Endothelial cell of umbilical vein (primary cell): ENCODE data around the gene RPS27. TPM values are rescaled to one million over a fixed set of nuclear protein-coding genes. Genes with fewer than 3 reads are reported as not detected.
A peak's percentile ranks its signal among the peaks of the same experiment; 100 is the strongest.

ENCODE experiments used
- BruUV-seq: library from RNA; stranded (reverse); fragments of 400-500 nt; replicated peaks from 2 replicates; lab custom pipeline; 2021; lab: Mats Ljungman, UMichigan
- CTCF ChIA-PET: fragments of 300-600, 350-600 bp; sonication (Branson Sonifier 250); formaldehyde crosslinking; loops from one replicate; lab custom pipeline; 2021; ENCODE audit warnings: antibody characterized with exemption, inconsistent platforms; lab: Charles Lee
- POLR2A ChIA-PET: fragments of 300-600, 350-600 bp; sonication (Branson Sonifier 250); formaldehyde crosslinking; loops from one replicate; lab custom pipeline; 2021; ENCODE audit warnings: antibody characterized with exemption, inconsistent platforms; lab: Charles Lee
- DNase-seq: peaks from one replicate; pipeline ENCODE4 v3.0.0-alpha.2; 2011; ENCODE audit warnings: low read depth, low spot score
- FAIRE-seq: peaks from 2 replicates; lab custom pipeline; 2011; peaks lifted over from hg19 to GRCh38; lab: Jason Lieb, UNC
- H2AFZ ChIP-seq: 2 replicates; pipeline ENCODE4 v1.6.0; 2012; ENCODE audit warnings: low read depth, low read length, control low read depth, inconsistent platforms
- H3K27ac ChIP-seq: 2 replicates; pipeline ENCODE4 v1.5.1; 2011; ENCODE audit warnings: low read depth, mild to moderate bottlenecking, control low read depth, low read length, moderate library complexity; ENCODE audit not compliant: insufficient read depth
- H3K27me3 ChIP-seq, 2 experiments: 2 replicates each; pipeline versions ENCODE4 v1.6.0 to v1.6.1; 2011; ENCODE audit warnings: low read length in 2 of 2, mixed read lengths in 1 of 2; ENCODE audit not compliant: control insufficient read depth in 2 of 2, insufficient read depth in 2 of 2
- H3K36me3 ChIP-seq, 2 experiments: 2 replicates in 1 of 2; 3 replicates in 1 of 2; pipeline ENCODE4 v1.5.1; 2011; ENCODE audit warnings: low read length in 2 of 2, mild to moderate bottlenecking in 1 of 2, moderate library complexity in 1 of 2; ENCODE audit not compliant: control insufficient read depth in 2 of 2, insufficient read depth in 2 of 2; ENCODE audit errors: extremely low read depth in 1 of 2
- H3K4me1 ChIP-seq: 3 replicates; pipeline ENCODE4 v1.5.1; 2011; ENCODE audit warnings: mild to moderate bottlenecking, low read length; ENCODE audit not compliant: control insufficient read depth, insufficient read depth; ENCODE audit errors: extremely low read depth
- H3K4me2 ChIP-seq: 2 replicates; pipeline ENCODE4 v1.6.1; 2011; ENCODE audit warnings: low read length, control low read depth, mixed read lengths; ENCODE audit not compliant: insufficient read depth
- H3K4me3 ChIP-seq, 3 experiments: fragments of 200-600 bp in 1 of 3; sonication (generic), shearing (Covaris generic) in 1 of 3; replicated peaks in 1 of 3; 2 replicates each; pipeline ENCODE4 v1.5.1; 2011 to 2016; ENCODE audit warnings: control low read depth in 3 of 3, low read length in 3 of 3, mild to moderate bottlenecking in 2 of 3, inconsistent platforms in 1 of 3, low read depth in 1 of 3, moderate library complexity in 1 of 3; ENCODE audit not compliant: insufficient read depth in 1 of 3
- H3K79me2 ChIP-seq: 2 replicates; pipeline ENCODE4 v1.6.0; 2012; ENCODE audit warnings: low read length, inconsistent platforms; ENCODE audit not compliant: control insufficient read depth, insufficient read depth
- H3K9ac ChIP-seq: replicated peaks from 2 replicates; pipeline ENCODE3; 2011; ENCODE audit warnings: low read length, control low read depth; ENCODE audit not compliant: insufficient read depth; ENCODE audit errors: extremely low read depth
- H3K9me1 ChIP-seq: replicated peaks from 3 replicates; pipeline ENCODE4 v1.6.0; 2011; ENCODE audit warnings: mild to moderate bottlenecking, low read length; ENCODE audit not compliant: control insufficient read depth, insufficient read depth; ENCODE audit errors: extremely low read depth
- H3K9me3 ChIP-seq: replicated peaks from 2 replicates; pipeline ENCODE4 v1.5.1; 2012; ENCODE audit warnings: low read length, inconsistent platforms; ENCODE audit not compliant: control insufficient read depth, insufficient read depth
- H4K20me1 ChIP-seq: replicated peaks from 2 replicates; pipeline ENCODE3; 2011; ENCODE audit warnings: mild to moderate bottlenecking, low read length; ENCODE audit not compliant: control insufficient read depth, insufficient read depth; ENCODE audit errors: extremely low read depth
- FOS ChIP-seq: IDR thresholded peaks from 2 replicates; pipeline ENCODE4 v1.6.1; 2011; ENCODE audit warnings: mild to moderate bottlenecking, low read length, moderate library complexity, borderline replicate concordance; ENCODE audit not compliant: insufficient read depth
- GATA2 ChIP-seq: IDR thresholded peaks from 2 replicates; pipeline ENCODE4 v1.7.0; 2011; ENCODE audit warnings: low read depth, mild to moderate bottlenecking, moderate library complexity, mixed read lengths, low read length; ENCODE audit not compliant: insufficient read length, insufficient read depth
- JUN ChIP-seq: IDR thresholded peaks from 2 replicates; pipeline ENCODE4 v1.6.1; 2011; ENCODE audit warnings: borderline replicate concordance, low read depth; ENCODE audit not compliant: insufficient read length, insufficient read depth
- POLR2AphosphoS5 ChIP-seq: IDR thresholded peaks from 2 replicates; pipeline ENCODE4 v1.6.1; 2012; ENCODE audit warnings: low read depth, mild to moderate bottlenecking, control low read depth, low read length, moderate library complexity; ENCODE audit not compliant: insufficient read depth
- dilution Hi-C: fragments of 300-500 bp; cut with MboI; formaldehyde crosslinking; loops from one replicate; pipeline ENCODE4 v1.15.0; 2019; ENCODE audit warnings: low sequenced_read_pairs; ENCODE audit not compliant: extremely low pct_ligation_motif_present
- intact Hi-C: fragments of 100-400 bp; cut with micrococcal nuclease; formaldehyde crosslinking; loops from one replicate; pipeline ENCODE4 v1.10.0; 2022
- polyA plus RNA-seq, 4 experiments: library from polyadenylated mRNA; depleted of rRNA in 3 of 4; stranded (reverse) in 3 of 4; unstranded in 1 of 4; fragments of >200 nt; gene quantifications; 2 replicates each; pipeline versions ENCODE4 v1.2.1 to v1.2.3, GENCODE V29; 2011 to 2012; ENCODE audit warnings: missing spikeins in 1 of 4
- total RNA-seq: library from RNA; stranded (reverse); gene quantifications from 2 replicates; pipeline ENCODE4 v1.2.3, GENCODE V29; 2021
- TF ChIP-seq, protein P1 (sequence below): IDR thresholded peaks from 2 replicates; pipeline ENCODE4 v1.6.1; 2011; ENCODE audit not compliant: insufficient read depth, insufficient read length
- TF ChIP-seq, protein P2 (sequence below), 2 donors: IDR thresholded peaks; 1 replicate in 1 of 2; 2 replicates in 1 of 2; pipeline ENCODE4 v1.5.1; 2011; ENCODE audit warnings: low read length in 2 of 2, mild to moderate bottlenecking in 2 of 2, moderate library complexity in 2 of 2, control low read depth in 1 of 2, inconsistent platforms in 1 of 2, low read depth in 1 of 2; ENCODE audit not compliant: insufficient read depth in 1 of 2; ENCODE audit errors: extremely low read depth in 1 of 2

The RPS27 gene
- total and polyA plus RNA-seq, 2 donors (not counting 3 experiments of a cell fraction or from before 2014, with no cell fraction given): 1,120 to 1,521 TPM

DNA sequence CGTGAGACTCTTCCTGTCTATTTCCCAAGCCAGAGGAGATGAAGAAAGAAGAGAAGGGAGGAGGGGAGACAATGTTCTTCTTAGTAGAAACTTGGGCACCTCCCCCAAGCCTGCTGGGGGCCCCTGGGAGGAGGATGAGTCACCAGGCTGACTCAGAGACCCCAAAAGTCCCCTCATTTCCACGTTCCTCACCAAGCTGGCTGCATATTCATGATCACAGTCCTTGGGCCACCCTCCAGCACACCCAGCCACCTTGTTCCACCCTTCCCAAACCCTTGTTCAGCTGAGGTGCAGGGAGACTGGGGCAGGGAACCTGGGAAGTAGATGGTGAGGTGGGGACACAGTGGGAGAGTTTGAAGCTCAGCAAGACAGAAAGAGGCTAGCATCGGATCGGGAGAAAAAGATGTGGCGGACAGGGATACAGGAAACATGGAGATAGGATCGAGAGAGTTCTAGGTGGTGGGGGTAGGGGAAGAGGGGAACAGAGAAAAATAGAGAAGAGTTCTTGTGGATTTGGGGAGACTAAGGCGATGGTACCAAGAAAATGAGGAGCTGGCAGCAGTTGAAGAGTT lies 5.1 kb upstream of the RPS27 start:
- peaks cover 19% of the 10 kb centered on the region for H3K4me1 ChIP-seq
- TF ChIP-seq POLR2AphosphoS5 (peak; percentile 39), JUN (peak; percentile 60), FOS (peak; percentile 89), GATA2 (no peak)
- TF ChIP-seq, protein P1, sequence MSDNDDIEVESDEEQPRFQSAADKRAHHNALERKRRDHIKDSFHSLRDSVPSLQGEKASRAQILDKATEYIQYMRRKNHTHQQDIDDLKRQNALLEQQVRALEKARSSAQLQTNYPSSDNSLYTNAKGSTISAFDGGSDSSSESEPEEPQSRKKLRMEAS: no peak
- TF ChIP-seq, protein P2, sequence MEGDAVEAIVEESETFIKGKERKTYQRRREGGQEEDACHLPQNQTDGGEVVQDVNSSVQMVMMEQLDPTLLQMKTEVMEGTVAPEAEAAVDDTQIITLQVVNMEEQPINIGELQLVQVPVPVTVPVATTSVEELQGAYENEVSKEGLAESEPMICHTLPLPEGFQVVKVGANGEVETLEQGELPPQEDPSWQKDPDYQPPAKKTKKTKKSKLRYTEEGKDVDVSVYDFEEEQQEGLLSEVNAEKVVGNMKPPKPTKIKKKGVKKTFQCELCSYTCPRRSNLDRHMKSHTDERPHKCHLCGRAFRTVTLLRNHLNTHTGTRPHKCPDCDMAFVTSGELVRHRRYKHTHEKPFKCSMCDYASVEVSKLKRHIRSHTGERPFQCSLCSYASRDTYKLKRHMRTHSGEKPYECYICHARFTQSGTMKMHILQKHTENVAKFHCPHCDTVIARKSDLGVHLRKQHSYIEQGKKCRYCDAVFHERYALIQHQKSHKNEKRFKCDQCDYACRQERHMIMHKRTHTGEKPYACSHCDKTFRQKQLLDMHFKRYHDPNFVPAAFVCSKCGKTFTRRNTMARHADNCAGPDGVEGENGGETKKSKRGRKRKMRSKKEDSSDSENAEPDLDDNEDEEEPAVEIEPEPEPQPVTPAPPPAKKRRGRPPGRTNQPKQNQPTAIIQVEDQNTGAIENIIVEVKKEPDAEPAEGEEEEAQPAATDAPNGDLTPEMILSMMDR (IDR thresholded peaks at IDR 0.05; ENCODE audit: extremely low read depth in 1 of 2, insufficient read depth in 1 of 2, low read depth in 1 of 2, low read length in 2 of 2): no peak
- no peaks in the 10 kb centered on the region for H4K20me1 ChIP-seq
- H2AFZ ChIP-seq: peak overlapping the region; percentile 65
- no peaks in the 10 kb centered on the region for H3K27me3 ChIP-seq
- H3K4me3 ChIP-seq: peak overlapping the region; percentile 66 to 94 (median 81)
- H3K79me2 ChIP-seq: peaks cover 16% of the 10 kb centered on the region
- TSS peak; percentile 26 for BruUV-seq
- no peaks in the 10 kb centered on the region for H3K9me1 ChIP-seq
- dilution Hi-C loops: no loop called here
- intact Hi-C loops: loop anchor here (1.0 to 5.0 kb wide), 2 partner anchors 27 to 287 kb away; partner anchors contain the start of genes CRTC2 and HAX1
- ChIA-PET CTCF (interaction anchor here (1.0 to 2.7 kb wide), 8 partner anchors 8 to 307 kb away, joined by 4 to 65 read pairs (median 14); partner anchors contain the start of genes DENND4B, JTB, NPR1 and SLC39A1), POLR2A (no interaction called here)
- H3K36me3 ChIP-seq: peaks cover 5 to 10% of the 10 kb centered on the region in 2 experiments
- peak; percentile 68 for DNase-seq
- H3K4me2 ChIP-seq: peak overlapping the region; percentile 91
- peak overlapping the region; percentile 78 for H3K9ac ChIP-seq
- H3K9me3 ChIP-seq: no peaks in the 10 kb centered on the region
- peak; percentile 78 for FAIRE-seq
- H3K27ac ChIP-seq: peak overlapping the region; percentile 54
